Osteoblast (primary cell): Measurements from ENCODE around the gene UBE2F. TPM values are rescaled to one million over a fixed set of nuclear protein-coding genes. Genes with fewer than 3 reads are reported as not detected.
"Not testable (repeated sequence)": the region's sequence is repeated elsewhere in the genome, so short reads cannot be mapped to it uniquely, and the experiment has no call there.

ENCODE experiments used
- DNase-seq: peaks from one replicate; pipeline ENCODE4 v3.0.0; 2011; ENCODE audit warnings: low spot score, mixed read lengths; ENCODE audit not compliant: insufficient read length; ENCODE audit errors: missing footprints
- H2AFZ ChIP-seq: 2 replicates; pipeline ENCODE4 v1.6.0; 2011; ENCODE audit warnings: mild to moderate bottlenecking, low read length
- H3K27ac ChIP-seq: 2 replicates; pipeline ENCODE4 v1.5.1; 2011; ENCODE audit warnings: mild to moderate bottlenecking, low read depth, low read length, moderate library complexity
- H3K27me3 ChIP-seq: 2 replicates; pipeline ENCODE4 v1.6.0; 2012; ENCODE audit warnings: mild to moderate bottlenecking, control low read depth, inconsistent platforms, low read length, moderate library complexity; ENCODE audit not compliant: insufficient read depth
- H3K36me3 ChIP-seq: 2 replicates; pipeline ENCODE4 v1.5.1; 2011; ENCODE audit warnings: mild to moderate bottlenecking, low read length, control low read depth, moderate library complexity; ENCODE audit not compliant: insufficient read depth
- H3K4me1 ChIP-seq: 2 replicates; pipeline ENCODE4 v1.5.1; 2011; ENCODE audit warnings: mild to moderate bottlenecking, low read length, control low read depth, moderate library complexity; ENCODE audit not compliant: insufficient read depth
- H3K4me2 ChIP-seq: 2 replicates; pipeline ENCODE4 v1.6.0; 2011; ENCODE audit warnings: mild to moderate bottlenecking, low read length; ENCODE audit not compliant: insufficient read depth
- H3K4me3 ChIP-seq: fragments of 200-600 bp; sonication (generic); 3 replicates; pipeline ENCODE4 v1.5.1; 2012; ENCODE audit warnings: mild to moderate bottlenecking, low read length, inconsistent platforms; ENCODE audit not compliant: insufficient read depth
- H3K79me2 ChIP-seq: 2 replicates; pipeline ENCODE4 v1.6.0; 2012; ENCODE audit warnings: mild to moderate bottlenecking, low read length, control low read depth, inconsistent platforms; ENCODE audit not compliant: insufficient read depth
- H3K9me3 ChIP-seq: 2 replicates; pipeline ENCODE4 v1.5.1; 2011; ENCODE audit warnings: low read depth, low read length, control low read depth
- H4K20me1 ChIP-seq: 2 replicates; pipeline ENCODE4 v1.6.0; 2012; ENCODE audit warnings: mild to moderate bottlenecking, low read length, control low read depth; ENCODE audit not compliant: insufficient read depth
- total RNA-seq: library from RNA; depleted of rRNA; stranded (reverse); fragments of >200 nt; gene quantifications from 2 replicates; pipeline ENCODE4 v1.2.3, GENCODE V29; 2012
- TF ChIP-seq, protein P1 (sequence below): IDR thresholded peaks from 2 replicates; pipeline ENCODE4 v1.5.1; 2011; ENCODE audit warnings: mild to moderate bottlenecking, low read depth, low read length, moderate library complexity; ENCODE audit errors: extremely low read depth

UBE2F gene
- total RNA-seq, 1 donor: 39.8 TPM

DNA sequence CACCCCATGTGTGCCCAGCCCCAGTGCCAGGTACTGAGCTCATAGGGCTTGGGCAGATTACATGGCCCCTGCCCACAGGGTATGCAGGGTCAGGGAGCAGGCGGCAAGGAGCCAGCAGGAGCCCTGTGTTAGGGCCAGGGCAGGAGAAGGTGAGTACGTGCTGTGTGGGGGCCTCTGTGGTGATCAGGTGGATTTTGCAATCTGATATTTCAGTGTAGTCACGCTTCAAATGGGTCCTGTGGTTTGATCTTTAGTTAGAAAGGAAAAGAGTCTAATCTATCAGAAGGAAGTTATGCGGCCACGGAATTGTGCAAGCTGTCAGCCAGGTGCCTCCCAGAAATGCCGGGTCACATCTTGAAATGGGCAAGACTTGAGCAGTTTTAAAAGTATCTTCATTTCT lies 13.9 kb downstream of the UBE2F start:
- TF ChIP-seq, protein P1, sequence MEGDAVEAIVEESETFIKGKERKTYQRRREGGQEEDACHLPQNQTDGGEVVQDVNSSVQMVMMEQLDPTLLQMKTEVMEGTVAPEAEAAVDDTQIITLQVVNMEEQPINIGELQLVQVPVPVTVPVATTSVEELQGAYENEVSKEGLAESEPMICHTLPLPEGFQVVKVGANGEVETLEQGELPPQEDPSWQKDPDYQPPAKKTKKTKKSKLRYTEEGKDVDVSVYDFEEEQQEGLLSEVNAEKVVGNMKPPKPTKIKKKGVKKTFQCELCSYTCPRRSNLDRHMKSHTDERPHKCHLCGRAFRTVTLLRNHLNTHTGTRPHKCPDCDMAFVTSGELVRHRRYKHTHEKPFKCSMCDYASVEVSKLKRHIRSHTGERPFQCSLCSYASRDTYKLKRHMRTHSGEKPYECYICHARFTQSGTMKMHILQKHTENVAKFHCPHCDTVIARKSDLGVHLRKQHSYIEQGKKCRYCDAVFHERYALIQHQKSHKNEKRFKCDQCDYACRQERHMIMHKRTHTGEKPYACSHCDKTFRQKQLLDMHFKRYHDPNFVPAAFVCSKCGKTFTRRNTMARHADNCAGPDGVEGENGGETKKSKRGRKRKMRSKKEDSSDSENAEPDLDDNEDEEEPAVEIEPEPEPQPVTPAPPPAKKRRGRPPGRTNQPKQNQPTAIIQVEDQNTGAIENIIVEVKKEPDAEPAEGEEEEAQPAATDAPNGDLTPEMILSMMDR: no peak
- Histone ChIP-seq H4K20me1 (peaks cover 77% of the 10 kb centered on the region), H3K4me2 (no peak overlapping the region), H3K4me1 (peaks cover 3% of the 10 kb centered on the region), H2AFZ (no peak overlapping the region), H3K36me3 (peaks cover 9% of the 10 kb centered on the region), H3K27ac (no peak overlapping the region), H3K27me3 (no peaks in the 10 kb centered on the region), H3K79me2 (peaks cover 94% of the 10 kb centered on the region), H3K9me3 (no peaks in the 10 kb centered on the region), H3K4me3 (no peak overlapping the region)
- DNase-seq: no peak

DNA sequence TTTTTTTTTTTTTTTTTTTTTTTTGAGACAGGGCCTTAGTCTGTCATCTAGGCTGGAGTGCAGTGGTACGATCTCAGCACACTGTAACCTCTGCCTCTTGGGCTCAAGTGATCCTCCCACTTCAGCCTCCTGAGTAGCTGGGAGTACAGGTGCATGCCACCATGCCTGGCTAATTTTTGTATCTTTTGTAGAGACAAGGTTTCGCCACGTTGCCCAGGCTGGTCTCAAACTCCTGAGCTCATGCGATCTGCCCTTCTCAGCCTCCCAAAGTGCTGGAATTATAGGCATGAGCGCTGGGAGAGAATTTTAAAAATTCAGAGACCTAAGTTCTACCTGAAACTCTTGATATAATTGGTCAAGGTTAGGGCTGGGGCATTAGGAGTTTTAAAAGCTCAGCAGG lies 14.8 kb downstream of the UBE2F start:
- not testable (repeated sequence) for H3K4me3 ChIP-seq, H2AFZ ChIP-seq, H3K36me3 ChIP-seq, H3K27me3 ChIP-seq, H3K27ac ChIP-seq, H3K9me3 ChIP-seq, DNase-seq, H3K4me2 ChIP-seq, H3K4me1 ChIP-seq
- Histone ChIP-seq H3K79me2 (peaks cover 92% of the 10 kb centered on the region), H4K20me1 (peaks cover 76% of the 10 kb centered on the region)

DNA sequence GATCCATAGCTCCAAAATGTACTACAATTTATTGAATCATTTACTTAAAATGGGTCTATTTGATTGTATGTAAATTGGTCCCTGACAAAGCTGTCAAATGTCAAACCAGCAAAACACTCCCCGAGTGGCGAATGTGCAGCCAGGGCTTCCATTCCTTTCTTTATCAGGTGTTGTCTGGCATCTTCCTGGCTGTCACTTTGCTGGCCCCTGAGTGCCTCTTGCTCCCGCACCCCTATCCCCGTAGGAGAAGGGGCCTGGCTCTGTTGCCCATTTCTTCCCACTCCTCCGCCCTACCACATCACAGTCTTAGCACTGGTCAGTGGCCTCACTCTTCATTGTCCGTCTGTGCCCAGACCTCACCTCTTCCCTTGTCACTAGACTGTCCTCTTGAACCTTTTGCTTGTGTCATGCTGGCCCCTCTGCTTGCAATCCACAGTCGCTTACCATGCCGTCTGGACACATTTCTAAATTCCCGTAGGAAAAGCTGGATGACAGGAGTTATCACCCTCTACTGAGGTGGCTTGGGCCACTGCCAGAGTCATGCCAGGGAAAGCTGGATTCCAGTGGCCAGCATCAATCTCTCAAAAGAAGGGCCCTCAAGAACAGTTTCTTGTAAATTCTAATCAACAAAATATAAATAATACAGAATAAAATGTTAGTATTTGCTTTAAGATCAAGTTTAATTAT lies 15.4 kb downstream of the UBE2F start:
- Histone ChIP-seq H3K4me2 (no peak overlapping the region), H3K27ac (no peak overlapping the region), H4K20me1 (peaks cover 71% of the 10 kb centered on the region), H3K4me1 (peaks cover 3% of the 10 kb centered on the region), H2AFZ (no peak overlapping the region), H3K36me3 (no peaks in the 10 kb centered on the region), H3K9me3 (no peaks in the 10 kb centered on the region), H3K79me2 (peaks cover 90% of the 10 kb centered on the region), H3K27me3 (no peaks in the 10 kb centered on the region), H3K4me3 (no peak overlapping the region)
- TF ChIP-seq, protein P1: no peak
- DNase-seq: no peak

DNA sequence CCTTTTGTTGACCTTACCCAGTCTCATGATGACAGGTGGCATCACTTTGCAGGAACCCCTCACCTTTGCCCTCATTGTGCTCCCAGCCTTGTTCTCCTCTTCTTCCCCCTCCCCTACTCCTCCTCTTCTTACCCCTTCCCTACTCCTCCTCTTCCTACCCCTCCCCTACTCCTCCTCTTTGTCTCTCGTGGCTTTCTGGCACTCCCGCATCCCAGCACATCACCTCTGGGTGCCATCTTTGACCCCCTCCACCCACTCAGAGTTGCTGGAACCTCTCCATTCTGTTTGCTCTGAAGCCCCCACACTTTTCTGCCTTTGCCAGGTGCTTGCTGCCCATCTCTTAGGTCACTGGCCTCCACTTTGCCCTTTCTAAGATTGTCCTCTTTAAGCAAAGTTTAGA lies 17.1 kb downstream of the UBE2F start:
- H4K20me1 ChIP-seq: peaks cover 56% of the 10 kb centered on the region
- TF ChIP-seq, protein P1: no peak
- H3K36me3 ChIP-seq: no peaks in the 10 kb centered on the region
- no peak overlapping the region for H3K4me2 ChIP-seq
- no peaks in the 10 kb centered on the region for H3K9me3 ChIP-seq
- no peak for DNase-seq
- no peaks in the 10 kb centered on the region for H3K4me1 ChIP-seq
- H2AFZ ChIP-seq: no peak overlapping the region
- no peak overlapping the region for H3K4me3 ChIP-seq
- H3K27me3 ChIP-seq: no peaks in the 10 kb centered on the region
- peaks cover 78% of the 10 kb centered on the region for H3K79me2 ChIP-seq
- H3K27ac ChIP-seq: no peak overlapping the region
